SK-N-SH (cell line): ENCODE results near the gene GHDC. TPM values are rescaled to one million over a fixed set of nuclear protein-coding genes. Genes with fewer than 3 reads are reported as not detected.

Experiments used
- CTCF ChIA-PET: fragments of 300-600, 350-600 bp; formaldehyde crosslinking; extraction: SDS; loops from one replicate; lab custom pipeline; 2021; lab: Yijun Ruan, JAX
- POLR2A ChIA-PET: fragments of 350-600 bp; sonication (Branson Sonifier 250); formaldehyde crosslinking; extraction: SDS; loops from one replicate; lab custom pipeline; 2020; ENCODE audit warnings: antibody characterized with exemption, inconsistent platforms; lab: Yijun Ruan, JAX
- DNase-seq: peaks from one replicate; pipeline ENCODE4 v3.0.0; 2012
- H2AFZ ChIP-seq: fragments of 200-600 bp; sonication (generic); 2 replicates; pipeline ENCODE4 v1.8.1; 2016; ENCODE audit warnings: antibody characterized with exemption, mild to moderate bottlenecking, low read depth
- H3F3A ChIP-seq: fragments of 200-600 bp; sonication (generic); replicated peaks from 2 replicates; pipeline ENCODE3; 2016; ENCODE audit warnings: antibody characterized with exemption, mild to moderate bottlenecking; ENCODE audit not compliant: insufficient read depth
- H3K27ac ChIP-seq, 2 experiments: fragments of 200-500 bp in 1 of 2; fragments of 200-600 bp in 1 of 2; sonication (Bioruptor generic) in 1 of 2; sonication (generic), shearing (Covaris generic) in 1 of 2; 2 replicates each; pipeline versions ENCODE4 v1.5.1 to v1.6.1; 2014 to 2016; ENCODE audit warnings: low read depth in 2 of 2, inconsistent platforms in 1 of 2, low read length in 1 of 2, mild to moderate bottlenecking in 1 of 2, mixed read lengths in 1 of 2
- H3K27me3 ChIP-seq: fragments of 200-600 bp; sonication (generic), shearing (Covaris generic); 2 replicates; pipeline ENCODE4 v1.6.1; 2016; ENCODE audit warnings: mixed run types; ENCODE audit not compliant: insufficient read depth
- H3K36me3 ChIP-seq, 2 experiments: fragments of 200-500 bp in 1 of 2; fragments of 200-600 bp in 1 of 2; sonication (Bioruptor generic) in 1 of 2; sonication (generic) in 1 of 2; replicated peaks in 1 of 2; 2 replicates each; pipeline versions ENCODE3 to v1.5.1; 2014 to 2016; ENCODE audit warnings: low read length in 1 of 2, mild to moderate bottlenecking in 1 of 2; ENCODE audit not compliant: insufficient read depth in 2 of 2, control insufficient read depth in 1 of 2
- H3K4me1 ChIP-seq, 2 experiments: fragments of 200-500 bp in 1 of 2; fragments of 200-600 bp in 1 of 2; sonication (Bioruptor generic) in 1 of 2; sonication (generic), shearing (Covaris generic) in 1 of 2; 2 replicates each; pipeline versions ENCODE4 v1.5.1 to v1.6.1; 2014 to 2016; ENCODE audit warnings: low read depth in 1 of 2, low read length in 1 of 2, mixed run types in 1 of 2; ENCODE audit not compliant: insufficient read depth in 2 of 2, control insufficient read depth in 1 of 2
- H3K4me2 ChIP-seq: fragments of 200-600 bp; sonication (generic), shearing (Covaris generic); 2 replicates; pipeline ENCODE4 v1.6.1; 2017; ENCODE audit warnings: mixed run types
- H3K4me3 ChIP-seq, 2 experiments: fragments of 200-500 bp in 1 of 2; fragments of 200-600 bp in 1 of 2; sonication (Bioruptor generic) in 1 of 2; sonication (generic), shearing (Covaris generic) in 1 of 2; 2 replicates each; pipeline versions ENCODE4 v1.5.1 to v1.8.1; 2014 to 2016; ENCODE audit warnings: low read depth in 2 of 2, inconsistent platforms in 1 of 2, low read length in 1 of 2, mild to moderate bottlenecking in 1 of 2, mixed read lengths in 1 of 2, moderate library complexity in 1 of 2
- H3K79me2 ChIP-seq: fragments of 200-600 bp; sonication (generic); 2 replicates; pipeline ENCODE4 v1.8.1; 2017; ENCODE audit warnings: mild to moderate bottlenecking; ENCODE audit not compliant: insufficient read depth
- H3K9ac ChIP-seq: fragments of 200-600 bp; sonication (generic); 2 replicates; pipeline ENCODE4 v1.6.1; 2017; ENCODE audit warnings: mixed run types
- H3K9me2 ChIP-seq: fragments of 200-600 bp; sonication (generic); 2 replicates; pipeline ENCODE4 v1.6.1; 2017; ENCODE audit warnings: mixed run types
- H3K9me3 ChIP-seq: fragments of 200-600 bp; sonication (generic); 2 replicates; pipeline ENCODE4 v1.6.1; 2017; ENCODE audit warnings: mixed run types, mild to moderate bottlenecking, moderate library complexity
- H4K20me1 ChIP-seq: fragments of 200-600 bp; sonication (generic); 2 replicates; pipeline ENCODE4 v1.6.1; 2017; ENCODE audit warnings: mild to moderate bottlenecking, mixed run types; ENCODE audit not compliant: insufficient read depth
- CHD2 ChIP-seq: fragments of 150-350 bp; IDR thresholded peaks from 2 replicates; pipeline ENCODE4 v1.6.1; 2018; ENCODE audit warnings: low read length; ENCODE audit not compliant: partially characterized antibody
- CTCF ChIP-seq: fragments of 200-600 bp; sonication (generic); IDR thresholded peaks from 2 replicates; pipeline ENCODE4 v1.6.1; 2017; ENCODE audit warnings: antibody characterized with exemption, mild to moderate bottlenecking, moderate library complexity
- EP300 ChIP-seq, 2 experiments: IDR thresholded peaks; 2 replicates each; pipeline versions ENCODE4 v1.4.0 to v1.6.1; 2012; ENCODE audit warnings: borderline replicate concordance in 1 of 2, low read depth in 1 of 2, low read length in 1 of 2
- FOXJ3 ChIP-seq: sonication (generic); formaldehyde crosslinking; IDR thresholded peaks from 2 replicates; pipeline ENCODE4 v1.5.1; 2020; ENCODE audit warnings: mild to moderate bottlenecking, missing genetic modification reagents
- FOXM1 ChIP-seq: IDR thresholded peaks from 2 replicates; pipeline ENCODE4 v1.4.0; 2012; ENCODE audit warnings: low read depth, mild to moderate bottlenecking
- GABPA ChIP-seq: IDR thresholded peaks from 2 replicates; pipeline ENCODE4 v1.4.0; 2012; ENCODE audit warnings: low read depth, mild to moderate bottlenecking
- MAX ChIP-seq: IDR thresholded peaks from 2 replicates; pipeline ENCODE4 v1.4.0; 2012; ENCODE audit warnings: low read depth
- MEF2A ChIP-seq: IDR thresholded peaks from 2 replicates; pipeline ENCODE4 v1.4.0; 2012; ENCODE audit warnings: low read depth, borderline replicate concordance
- NRF1 ChIP-seq: IDR thresholded peaks from 2 replicates; pipeline ENCODE4 v1.6.1; 2012; ENCODE audit warnings: low read depth, mild to moderate bottlenecking, low read length
- RCOR1 ChIP-seq: fragments of 150-350 bp; IDR thresholded peaks from 2 replicates; pipeline ENCODE4 v1.6.1; 2017; ENCODE audit warnings: antibody characterized with exemption, low read length
- RFX5 ChIP-seq: IDR thresholded peaks from 2 replicates; pipeline ENCODE4 v1.6.1; 2012; ENCODE audit warnings: mild to moderate bottlenecking, improper control_type of control experiment, low read length
- TEAD4 ChIP-seq: IDR thresholded peaks from 2 replicates; pipeline ENCODE4 v1.4.0; 2012; ENCODE audit warnings: mild to moderate bottlenecking, borderline replicate concordance; ENCODE audit not compliant: insufficient read depth
- USF1 ChIP-seq: IDR thresholded peaks from 2 replicates; pipeline ENCODE4 v1.4.0; 2012; ENCODE audit warnings: low read depth, borderline replicate concordance
- USF2 ChIP-seq: fragments of 150-350 bp; IDR thresholded peaks from 2 replicates; pipeline ENCODE4 v1.6.1; 2017; ENCODE audit warnings: antibody characterized with exemption, low read length, low read depth, borderline replicate concordance
- YY1 ChIP-seq: IDR thresholded peaks from 2 replicates; pipeline ENCODE4 v1.4.0; 2012; ENCODE audit warnings: low read depth, mild to moderate bottlenecking
- ZBTB33 ChIP-seq: IDR thresholded peaks from 2 replicates; pipeline ENCODE4 v1.4.0; 2012; ENCODE audit warnings: low read depth, borderline replicate concordance
- WGBS: methylation state at CpG from one replicate; pipeline ENCODE4 v1.1.6; 2017; ENCODE audit warnings: low lambda C conversion rate; 5-methylcytosine and 5-hydroxymethylcytosine counted together
- polyA plus RNA-seq, 3 experiments: library from polyadenylated mRNA; depleted of rRNA; stranded (reverse); fragments of >200 nt; gene quantifications; 2 replicates each; pipeline ENCODE4 v1.2.3, GENCODE V29; 2012

Gene GHDC
- polyA plus RNA-seq, 1 of the 3 experiments (the other 2 are of a cell fraction): 15.8 TPM

GRCh38 chr17:42183741-42184711 is 10.3 kb downstream of the GHDC start:
- Histone ChIP-seq H3K9me3 (no peaks in the 10 kb centered on the region), H2AFZ (peak overlapping the region; percentile 56; the same call in 1 of the 2 replicates), H3K9me2 (no peaks in the 10 kb centered on the region), H3K9ac (no peak overlapping the region), H4K20me1 (no peaks in the 10 kb centered on the region), H3K27me3 (no peaks in the 10 kb centered on the region), H3K79me2 (no peaks in the 10 kb centered on the region), H3K27ac (no peak overlapping the region), H3F3A (peaks cover 11% of the 10 kb centered on the region), H3K4me3 (peak overlapping the region; percentile 28 to 41; a peak in 3 of 4 replicates), H3K4me1 (peaks cover 4 to 15% of the 10 kb centered on the region in 2 experiments; a peak in 2 of 4 replicates), H3K36me3 (no peaks in the 10 kb centered on the region), H3K4me2 (peak overlapping the region; percentile 56; the same call in 1 of the 2 replicates)
- peak; percentile 94 for DNase-seq
- POLR2A ChIA-PET: interaction anchor here (3.2 kb wide), 1 partner anchor 10 kb away, joined by 12 read pairs; the partner anchor contains the start of gene GHDC
- TF ChIP-seq ZBTB33 (no peak), TEAD4 (no peak), CHD2 (no peak), CTCF (peak; percentile 70), RFX5 (no peak), MAX (peak; percentile 82; the same call in 1 of the 2 replicates), FOXM1 (no peak), USF1 (no peak), MEF2A (no peak), GABPA (no peak), FOXJ3 (no peak), EP300 (IDR thresholded peaks at IDR 0.05; ENCODE audit: borderline replicate concordance in 1 of 2, low read depth in 1 of 2, low read length in 1 of 2) (no peak), RCOR1 (no peak), NRF1 (peak; percentile 78), USF2 (no peak), YY1 (no peak)
- CTCF ChIA-PET: interaction anchor here (0.7 to 2.1 kb wide), 9 partner anchors 10 to 219 kb away, joined by 3 to 10 read pairs (median 3); partner anchors contain the start of gene KAT2A
- WGBS: 56% methylated on average over 48 of the region's 83 CpGs
